Neural progenitor cell (in vitro differentiated cells): ENCODE data around the gene ZBED4. TPM values are rescaled to one million over a fixed set of nuclear protein-coding genes. Genes with fewer than 3 reads are reported as not detected.

Experiments
- DNase-seq: peaks from one replicate; pipeline ENCODE4 v3.0.0-alpha.2; 2016; ENCODE audit warnings: low spot score
- H2AFZ ChIP-seq: fragments of 200-600 bp; sonication (generic); replicated peaks from 2 replicates; pipeline ENCODE4 v1.6.1; 2016; ENCODE audit warnings: antibody characterized with exemption
- H3F3A ChIP-seq: fragments of 200-600 bp; sonication (generic); 2 replicates; pipeline ENCODE4 v1.6.1; 2016; ENCODE audit warnings: antibody characterized with exemption, low read depth
- H3K27ac ChIP-seq: fragments of 200-600 bp; sonication (generic); 2 replicates; pipeline ENCODE4 v1.5.1; 2016; ENCODE audit warnings: mild to moderate bottlenecking
- H3K27me3 ChIP-seq: fragments of 200-600 bp; sonication (generic); 2 replicates; pipeline ENCODE4 v1.6.1; 2016; ENCODE audit warnings: mild to moderate bottlenecking, moderate library complexity
- H3K36me3 ChIP-seq: fragments of 200-600 bp; sonication (generic); 2 replicates; pipeline ENCODE4 v1.5.1; 2016
- H3K4me1 ChIP-seq: fragments of 200-600 bp; sonication (generic); 2 replicates; pipeline ENCODE4 v1.6.1; 2016; ENCODE audit warnings: mixed run types
- H3K4me2 ChIP-seq: fragments of 200-600 bp; sonication (generic); 2 replicates; pipeline ENCODE4 v1.6.1; 2016
- H3K4me3 ChIP-seq: fragments of 200-600 bp; sonication (generic); 2 replicates; pipeline ENCODE4 v1.5.1; 2016
- H3K79me2 ChIP-seq: fragments of 200-600 bp; sonication (generic); 2 replicates; pipeline ENCODE4 v1.6.1; 2016; ENCODE audit warnings: low read depth
- H3K9ac ChIP-seq: fragments of 200-600 bp; sonication (generic); 2 replicates; pipeline ENCODE4 v1.6.1; 2016
- H3K9me3 ChIP-seq: fragments of 200-600 bp; sonication (generic); 2 replicates; pipeline ENCODE4 v1.5.1; 2016; ENCODE audit warnings: low read depth
- H4K20me1 ChIP-seq: fragments of 200-600 bp; sonication (generic); 2 replicates; pipeline ENCODE4 v1.6.1; 2016; ENCODE audit warnings: low read depth
- H3K27ac Mint-ChIP-seq: 3 replicates; pipeline ENCODE4 v1.8.0; 2021; ENCODE audit warnings: mixed read lengths
- H3K27me3 Mint-ChIP-seq: 2 replicates; pipeline ENCODE4 v1.8.0; 2022; ENCODE audit warnings: low read depth, mild to moderate bottlenecking, inconsistent platforms, moderate library complexity, mixed read lengths; ENCODE audit not compliant: insufficient read depth
- H3K36me3 Mint-ChIP-seq: 3 replicates; pipeline ENCODE4 v1.8.0; 2021; ENCODE audit warnings: mixed read lengths
- H3K4me1 Mint-ChIP-seq: 3 replicates; pipeline ENCODE4 v1.8.0; 2021; ENCODE audit warnings: mixed read lengths
- H3K4me3 Mint-ChIP-seq: 3 replicates; pipeline ENCODE4 v1.8.0; 2021; ENCODE audit warnings: mild to moderate bottlenecking, moderate library complexity, mixed read lengths
- H3K9me3 Mint-ChIP-seq: 3 replicates; pipeline ENCODE4 v1.8.0; 2020; ENCODE audit warnings: mixed read lengths
- EZH2 ChIP-seq: fragments of 200-600 bp; sonication (generic); IDR thresholded peaks from 2 replicates; pipeline ENCODE4 v1.6.1; 2017; ENCODE audit warnings: antibody characterized with exemption, mild to moderate bottlenecking, moderate library complexity
- EZH2phosphoT487 ChIP-seq: fragments of 200-600 bp; sonication (generic); IDR thresholded peaks from 2 replicates; pipeline ENCODE4 v1.6.1; 2017; ENCODE audit warnings: antibody characterized with exemption
- total RNA-seq: library from RNA; depleted of rRNA; stranded (reverse); fragments of >200 nt; gene quantifications from 2 replicates; pipeline ENCODE4 v1.2.3, GENCODE V29; 2015; ENCODE audit warnings: low replicate concordance
- TF ChIP-seq, protein P1 (sequence below): fragments of 200-600 bp; sonication (generic); IDR thresholded peaks from 2 replicates; pipeline ENCODE4 v1.5.1; 2017; ENCODE audit warnings: antibody characterized with exemption, mild to moderate bottlenecking

The ZBED4 gene
- total RNA-seq, 1 donor from 2014 or later: 23.1 TPM

DNA sequence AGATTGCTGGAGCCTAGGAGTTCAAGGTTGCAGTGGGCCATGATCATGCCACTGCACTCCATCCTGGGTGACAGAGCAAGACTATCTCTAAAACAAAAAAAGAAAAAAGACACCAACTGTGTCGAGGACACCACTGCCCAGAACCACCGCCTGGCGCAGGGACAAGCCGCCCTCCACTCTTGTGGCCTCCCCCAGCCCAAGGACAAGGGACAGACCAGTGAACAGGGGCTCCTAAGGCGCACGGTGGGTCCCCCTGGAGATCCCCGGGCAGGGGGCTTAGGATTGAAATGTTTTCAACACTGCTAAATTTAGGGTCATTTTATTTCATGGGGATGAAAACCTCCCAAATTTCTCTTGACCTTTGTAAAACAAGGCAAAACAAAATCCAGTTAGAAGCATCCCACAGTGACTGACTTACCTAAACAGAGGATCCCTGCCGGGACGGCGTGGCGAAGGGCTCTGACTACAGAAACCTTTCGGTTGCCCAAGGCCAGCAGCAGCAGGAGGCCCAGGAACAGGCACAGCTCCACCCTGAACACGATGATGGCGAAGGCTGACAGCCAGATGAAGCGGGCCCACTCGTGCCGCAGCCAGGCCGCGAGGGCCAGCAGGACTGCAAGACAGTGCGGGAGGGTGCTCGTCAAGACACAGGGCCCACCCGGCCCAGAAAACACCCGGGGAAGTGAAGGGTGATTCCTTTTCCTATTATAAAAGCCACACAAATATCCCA is 56.0 kb downstream of the ZBED4 start:
- no peak overlapping the region for H3K4me2 ChIP-seq
- no peak overlapping the region for H3K4me3 Mint-ChIP-seq

DNA sequence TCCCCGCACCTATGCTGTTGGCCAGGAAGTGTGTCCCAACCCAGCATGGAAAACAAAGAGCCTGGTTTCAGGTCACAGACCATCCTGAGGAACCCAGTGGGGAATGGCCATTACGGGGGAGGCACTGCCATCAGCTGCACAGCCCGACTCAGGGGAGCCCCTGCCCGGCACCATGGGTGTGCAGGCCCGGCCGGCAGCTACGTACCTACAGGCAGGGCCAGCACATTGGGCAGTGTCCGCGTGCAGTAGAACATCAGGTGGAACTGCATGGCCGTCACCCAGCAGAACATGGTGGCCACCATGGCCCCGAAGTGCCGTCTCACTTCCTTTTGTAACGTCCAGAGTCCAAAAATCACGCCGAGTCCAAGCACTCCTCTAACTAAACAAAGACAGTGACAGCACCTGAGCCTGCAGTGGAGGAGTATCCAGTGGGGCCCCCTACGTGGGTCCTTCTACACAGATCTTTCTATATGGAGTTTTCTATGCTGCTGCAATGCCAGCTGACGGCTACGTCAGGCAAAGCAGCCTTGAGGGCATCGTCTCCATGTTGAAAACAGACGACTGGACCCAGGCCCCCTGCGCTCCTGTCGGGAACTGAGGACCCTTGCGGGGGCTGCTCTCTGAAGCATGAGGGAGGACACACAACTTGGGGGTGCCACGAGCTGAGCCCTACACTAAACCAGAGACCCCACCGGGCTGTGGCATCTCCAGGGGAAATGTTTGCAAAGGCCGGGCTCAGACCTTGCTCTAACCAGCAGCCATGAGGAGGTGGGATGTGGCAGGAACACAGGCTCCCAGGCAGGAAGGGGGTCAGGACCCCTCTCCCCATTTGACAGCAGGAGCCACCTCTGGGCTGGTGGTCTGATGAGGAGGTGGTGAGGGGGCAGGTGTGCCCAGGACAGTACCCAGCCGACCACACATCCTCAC is 56.8 kb downstream of the ZBED4 start:
- no peaks in the 10 kb centered on the region for H3F3A ChIP-seq
- no peak overlapping the region for H2AFZ ChIP-seq
- H3K4me1 ChIP-seq: no peaks in the 10 kb centered on the region
- Mint-ChIP-seq H3K27me3 (peaks cover 11% of the 10 kb centered on the region), H3K4me3 (no peak overlapping the region), H3K36me3 (peaks cover 13% of the 10 kb centered on the region), H3K4me1 (peaks cover 2% of the 10 kb centered on the region), H3K27ac (no peak overlapping the region), H3K9me3 (no peaks in the 10 kb centered on the region)
- no peaks in the 10 kb centered on the region for H3K79me2 ChIP-seq
- H3K27me3 ChIP-seq: no peaks in the 10 kb centered on the region
- peaks cover 10% of the 10 kb centered on the region for H4K20me1 ChIP-seq
- H3K4me3 ChIP-seq: no peak overlapping the region
- DNase-seq: no peak
- H3K4me2 ChIP-seq: no peak overlapping the region
- H3K36me3 ChIP-seq: no peaks in the 10 kb centered on the region
- no peaks in the 10 kb centered on the region for H3K9me3 ChIP-seq
- H3K9ac ChIP-seq: no peak overlapping the region
- no peak overlapping the region for H3K27ac ChIP-seq
- no peak for TF ChIP-seq EZH2phosphoT487
- TF ChIP-seq, protein P1, sequence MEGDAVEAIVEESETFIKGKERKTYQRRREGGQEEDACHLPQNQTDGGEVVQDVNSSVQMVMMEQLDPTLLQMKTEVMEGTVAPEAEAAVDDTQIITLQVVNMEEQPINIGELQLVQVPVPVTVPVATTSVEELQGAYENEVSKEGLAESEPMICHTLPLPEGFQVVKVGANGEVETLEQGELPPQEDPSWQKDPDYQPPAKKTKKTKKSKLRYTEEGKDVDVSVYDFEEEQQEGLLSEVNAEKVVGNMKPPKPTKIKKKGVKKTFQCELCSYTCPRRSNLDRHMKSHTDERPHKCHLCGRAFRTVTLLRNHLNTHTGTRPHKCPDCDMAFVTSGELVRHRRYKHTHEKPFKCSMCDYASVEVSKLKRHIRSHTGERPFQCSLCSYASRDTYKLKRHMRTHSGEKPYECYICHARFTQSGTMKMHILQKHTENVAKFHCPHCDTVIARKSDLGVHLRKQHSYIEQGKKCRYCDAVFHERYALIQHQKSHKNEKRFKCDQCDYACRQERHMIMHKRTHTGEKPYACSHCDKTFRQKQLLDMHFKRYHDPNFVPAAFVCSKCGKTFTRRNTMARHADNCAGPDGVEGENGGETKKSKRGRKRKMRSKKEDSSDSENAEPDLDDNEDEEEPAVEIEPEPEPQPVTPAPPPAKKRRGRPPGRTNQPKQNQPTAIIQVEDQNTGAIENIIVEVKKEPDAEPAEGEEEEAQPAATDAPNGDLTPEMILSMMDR: no peak
- no peak for TF ChIP-seq EZH2

More for the DNA sequence above, 56.0 kb downstream of the ZBED4 start:
- H3F3A ChIP-seq: no peaks in the 10 kb centered on the region
- H4K20me1 ChIP-seq: peaks cover 2% of the 10 kb centered on the region
- TF ChIP-seq, protein P1: no peak
- no peak for TF ChIP-seq EZH2
- no peak for TF ChIP-seq EZH2phosphoT487
- Mint-ChIP-seq H3K4me1 (peaks cover 3% of the 10 kb centered on the region), H3K36me3 (peaks cover 14% of the 10 kb centered on the region), H3K27ac (no peak overlapping the region), H3K9me3 (no peaks in the 10 kb centered on the region), H3K27me3 (peaks cover 14% of the 10 kb centered on the region)
- no peaks in the 10 kb centered on the region for H3K36me3 ChIP-seq
- H3K4me1 ChIP-seq: no peaks in the 10 kb centered on the region
- H3K4me3 ChIP-seq: no peak overlapping the region
- no peaks in the 10 kb centered on the region for H3K9me3 ChIP-seq
- no peak overlapping the region for H2AFZ ChIP-seq
- no peak overlapping the region for H3K27ac ChIP-seq
- H3K79me2 ChIP-seq: no peaks in the 10 kb centered on the region
- DNase-seq: no peak
- H3K27me3 ChIP-seq: no peaks in the 10 kb centered on the region
- no peak overlapping the region for H3K9ac ChIP-seq

DNA sequence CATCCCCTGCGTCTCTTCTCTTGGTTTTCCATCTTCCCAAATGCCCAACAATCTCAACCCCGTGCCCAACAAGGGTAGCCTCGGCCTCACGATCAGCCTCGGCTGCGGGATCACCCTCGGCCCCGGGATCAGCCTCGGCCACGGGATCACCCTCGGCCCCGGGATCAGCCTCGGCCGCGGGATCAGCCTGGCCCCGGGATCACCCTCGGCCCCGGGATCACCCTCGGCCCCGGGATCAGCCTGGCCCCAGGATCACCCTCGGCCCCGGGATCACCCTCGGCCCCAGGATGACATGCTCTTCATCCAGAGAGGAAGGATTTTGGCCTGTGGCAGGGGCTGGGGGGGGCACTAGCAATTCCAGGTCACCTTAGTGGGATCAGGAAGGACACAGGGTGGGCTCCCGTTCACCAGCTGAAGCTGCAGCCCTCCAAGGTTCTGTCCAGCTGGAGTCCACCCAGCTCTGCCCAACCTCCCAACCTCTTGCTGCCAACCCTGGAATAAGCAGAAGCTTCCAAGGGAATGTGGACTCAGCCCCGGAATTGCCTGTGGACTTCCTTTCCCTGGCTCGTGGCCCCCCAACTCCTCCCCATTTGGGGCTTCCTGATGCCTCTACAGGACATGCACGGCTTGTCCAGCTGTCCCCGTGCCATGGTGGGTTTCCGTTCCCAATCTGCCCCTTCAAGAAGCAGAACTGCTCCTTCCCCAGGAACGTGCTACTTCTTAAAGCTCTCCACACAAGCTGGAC is 58.4 kb downstream of the ZBED4 start:
- Histone ChIP-seq H3K27ac (no peak overlapping the region), H3K79me2 (peaks cover 9% of the 10 kb centered on the region), H2AFZ (no peak overlapping the region), H3K4me1 (no peaks in the 10 kb centered on the region), H3K9ac (no peak overlapping the region), H3K36me3 (no peaks in the 10 kb centered on the region), H3K27me3 (no peaks in the 10 kb centered on the region), H3K9me3 (no peaks in the 10 kb centered on the region), H3F3A (no peaks in the 10 kb centered on the region), H4K20me1 (peaks cover 16% of the 10 kb centered on the region), H3K4me2 (no peak overlapping the region), H3K4me3 (no peak overlapping the region)
- H3K27ac Mint-ChIP-seq: no peak overlapping the region
- no peak overlapping the region for H3K4me3 Mint-ChIP-seq
- peaks cover 2% of the 10 kb centered on the region for H3K4me1 Mint-ChIP-seq
- peaks cover 7% of the 10 kb centered on the region for H3K27me3 Mint-ChIP-seq
- H3K9me3 Mint-ChIP-seq: no peaks in the 10 kb centered on the region
- H3K36me3 Mint-ChIP-seq: peaks cover 9% of the 10 kb centered on the region
- TF ChIP-seq EZH2phosphoT487 (no peak), EZH2 (no peak)
- TF ChIP-seq, protein P1: no peak
- no peak for DNase-seq
